ENCODE results near the gene EEF2.
"Not testable (repeated sequence)": the region's sequence is repeated elsewhere in the genome, so short reads cannot be mapped to it uniquely, and the experiment has no call there.

EEF2 gene

GRCh38 chr19:4014541-4015491 lies 29.6 kb upstream of the EEF2 start:
- DNase-seq, result no peak

GRCh38 chr19:4013886-4014540 lies 28.8 kb upstream of the EEF2 start:
- DNase-seq, result no peak

GRCh38 chr19:4012975-4013634 lies 27.8 kb upstream of the EEF2 start:
- no peak for DNase-seq

GRCh38 chr19:4012092-4012974 lies 27.1 kb upstream of the EEF2 start:
- DNase-seq, result no peak

- not testable (repeated sequence) for DNase-seq
Measured at GRCh38 chr19:4011430-4011829, 26.2 kb upstream of the EEF2 start.

- DNase-seq, result no peak
Measured at GRCh38 chr19:4010808-4011110, 25.5 kb upstream of the EEF2 start.

- no peak for DNase-seq
Measured at GRCh38 chr19:4009990-4010807, 24.9 kb upstream of the EEF2 start.

- no peak for DNase-seq
Measured at GRCh38 chr19:4007836-4008539, 22.7 kb upstream of the EEF2 start.

- DNase-seq, result peak; percentile 72
Measured at GRCh38 chr19:4007021-4007835, 22.0 kb upstream of the EEF2 start, which contains the start of gene PIAS4. PIAS4 (plus strand) TSS chr19:4007736; CDS start chr19:4007761, 25 bp downstream.

- DNase-seq, result not testable (repeated sequence)
Measured at GRCh38 chr19:4005436-4005835, 20.2 kb upstream of the EEF2 start.

- not testable (repeated sequence) for DNase-seq
Measured at GRCh38 chr19:4000798-4001197, 15.5 kb upstream of the EEF2 start.

GRCh38 chr19:3998667-3999412 lies 13.6 kb upstream of the EEF2 start:
- DNase-seq, result not testable (repeated sequence)

- no peak for DNase-seq
Measured at GRCh38 chr19:3995607-3996006, 10.3 kb upstream of the EEF2 start.

- DNase-seq, result no peak
Measured at GRCh38 chr19:3990815-3991117, 5.5 kb upstream of the EEF2 start.

- peak; percentile 75 for DNase-seq
Measured at GRCh38 chr19:3987619-3988371, 2.5 kb upstream of the EEF2 start.

- DNase-seq, result peak; percentile 75
Measured at GRCh38 chr19:3986260-3987041, 1.2 kb upstream of the EEF2 start.

- DNase-seq, result no peak
Measured at GRCh38 chr19:3985643-3986259, 488 bp upstream of the EEF2 start.

- no peak for DNase-seq
Measured at GRCh38 chr19:3984584-3984907, 717 bp downstream of the EEF2 start.

All from NCI-H1694 (cell line).